ENCODE data around the gene NSD1. TPM values are rescaled to one million over a fixed set of nuclear protein-coding genes. Genes with fewer than 3 reads are reported as not detected.

Gene NSD1
- total and polyA plus RNA-seq, 2 of the 4 experiments (the other 2 are of a cell fraction), result 7.7 to 31.0 TPM

GRCh38 chr5:177232761-177233160 is 99.2 kb downstream of the NSD1 start:
- ChIA-PET POLR2A (ENCODE audit: unreplicated experiment) (no interaction called here), CTCF (no interaction called here)
- H2BK5ac ChIP-seq (ENCODE audit: low read depth, low read length, poor library complexity, severe bottlenecking), result peak overlapping the region; percentile 71
- peaks cover 17% of the 10 kb centered on the region; the same call in 1 of the 2 replicates for H4K20me1 ChIP-seq (ENCODE audit: insufficient read depth, low read length)
- peaks cover 16% of the 10 kb centered on the region for H3K9me1 ChIP-seq (ENCODE audit: insufficient read depth, low read length)
- peak overlapping the region; percentile 27; the same call in 1 of the 2 replicates for H3K4me2 ChIP-seq (ENCODE audit: low read depth, low read length)
- peak overlapping the region; percentile 55; the same call in 1 of the 2 replicates for H2AK5ac ChIP-seq (ENCODE audit: low read depth, low read length)
- H3K4me1 ChIP-seq (ENCODE audit: control insufficient read depth, insufficient read depth, low read length), result peaks cover 14% of the 10 kb centered on the region
- no peak overlapping the region for H2BK20ac ChIP-seq (ENCODE audit: low read depth, low read length)
- no peak overlapping the region for H3K56ac ChIP-seq (ENCODE audit: extremely low read depth, insufficient read depth, low read length)
- WGBS, 2 experiments (ENCODE audit: extremely low coverage in 2 of 2, insufficient read length in 1 of 2), result no CpG with 5 or more reads among the region's 1 CpG
- no peak overlapping the region; the same call in 1 of the 2 replicates for H3K9ac ChIP-seq (ENCODE audit: low read depth, low read length)
- no peak overlapping the region; the same call in 1 of the 2 replicates for H3K23ac ChIP-seq (ENCODE audit: low read depth, low read length)
- in situ Hi-C loops (cut with MboI; ENCODE audit: low sequenced_read_pairs), result no loop called here
- ATAC-seq (ENCODE audit: low read depth), result peak; percentile 94
- H3K18ac ChIP-seq (ENCODE audit: low read depth, low read length), result peak overlapping the region; percentile 24; the same call in 1 of the 2 replicates
- no peak overlapping the region for H3K4me3 ChIP-seq (ENCODE audit: insufficient read depth, low read depth, low read length)
- dilution Hi-C loops (cut with HindIII; ENCODE audit: low sequenced_read_pairs, unreplicated experiment), result no loop called here
- H4K5ac ChIP-seq (ENCODE audit: low read depth, low read length), result no peak overlapping the region
- BruUV-seq (replicated peaks), result no TSS peak
- H4K8ac ChIP-seq (ENCODE audit: low read depth in 2 of 2, low read length in 2 of 2), result no peak overlapping the region
- H4K91ac ChIP-seq (ENCODE audit: insufficient read depth, low read depth, low read length), result no peak overlapping the region
- peak overlapping the region; percentile 29; the same call in 1 of the 2 replicates for H3K4ac ChIP-seq (ENCODE audit: low read depth, low read length)
- intact Hi-C loops (cut with micrococcal nuclease), result loop anchor here (5.0 kb wide), 1 partner anchor 40 kb away; no protein-coding TSS in a partner anchor
- peaks cover 22 to 64% of the 10 kb centered on the region in 2 experiments for H3K79me1 ChIP-seq (ENCODE audit: low read depth in 1 of 2, low read length in 2 of 2)
- H3K27ac ChIP-seq (ENCODE audit: insufficient read depth, low read length), result peak overlapping the region; percentile 27; the same call in 1 of the 2 replicates
- no peak for TF ChIP-seq FOS (IDR thresholded peaks at IDR 0.05; ENCODE audit: low read depth, low read length)
- TF ChIP-seq, protein P1, sequence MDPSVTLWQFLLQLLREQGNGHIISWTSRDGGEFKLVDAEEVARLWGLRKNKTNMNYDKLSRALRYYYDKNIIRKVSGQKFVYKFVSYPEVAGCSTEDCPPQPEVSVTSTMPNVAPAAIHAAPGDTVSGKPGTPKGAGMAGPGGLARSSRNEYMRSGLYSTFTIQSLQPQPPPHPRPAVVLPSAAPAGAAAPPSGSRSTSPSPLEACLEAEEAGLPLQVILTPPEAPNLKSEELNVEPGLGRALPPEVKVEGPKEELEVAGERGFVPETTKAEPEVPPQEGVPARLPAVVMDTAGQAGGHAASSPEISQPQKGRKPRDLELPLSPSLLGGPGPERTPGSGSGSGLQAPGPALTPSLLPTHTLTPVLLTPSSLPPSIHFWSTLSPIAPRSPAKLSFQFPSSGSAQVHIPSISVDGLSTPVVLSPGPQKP (IDR thresholded peaks at IDR 0.05; ENCODE audit: borderline replicate concordance, low read depth, low read length), result no peak
- no peak for TF ChIP-seq MXI1 (IDR thresholded peaks at IDR 0.05; ENCODE audit: borderline replicate concordance, low read depth, low read length)
- peak; percentile 31; the same call in 1 of the 2 replicates for TF ChIP-seq MAFK (IDR thresholded peaks at IDR 0.05; ENCODE audit: low read depth, low read length)
- TF ChIP-seq NFE2L2 (IDR thresholded peaks at IDR 0.05; ENCODE audit: low read depth, low read length), result no peak
- TF ChIP-seq RAD21 (IDR thresholded peaks at IDR 0.05; ENCODE audit: low read length), result no peak
- no peak for TF ChIP-seq USF2 (IDR thresholded peaks at IDR 0.05; ENCODE audit: low read depth, low read length)
- no peak for TF ChIP-seq MAZ (IDR thresholded peaks at IDR 0.05; ENCODE audit: borderline replicate concordance, low read depth, low read length)
- TF ChIP-seq RFX5 (IDR thresholded peaks at IDR 0.05; ENCODE audit: low read depth, low read length), result no peak
- TF ChIP-seq, protein P2, sequence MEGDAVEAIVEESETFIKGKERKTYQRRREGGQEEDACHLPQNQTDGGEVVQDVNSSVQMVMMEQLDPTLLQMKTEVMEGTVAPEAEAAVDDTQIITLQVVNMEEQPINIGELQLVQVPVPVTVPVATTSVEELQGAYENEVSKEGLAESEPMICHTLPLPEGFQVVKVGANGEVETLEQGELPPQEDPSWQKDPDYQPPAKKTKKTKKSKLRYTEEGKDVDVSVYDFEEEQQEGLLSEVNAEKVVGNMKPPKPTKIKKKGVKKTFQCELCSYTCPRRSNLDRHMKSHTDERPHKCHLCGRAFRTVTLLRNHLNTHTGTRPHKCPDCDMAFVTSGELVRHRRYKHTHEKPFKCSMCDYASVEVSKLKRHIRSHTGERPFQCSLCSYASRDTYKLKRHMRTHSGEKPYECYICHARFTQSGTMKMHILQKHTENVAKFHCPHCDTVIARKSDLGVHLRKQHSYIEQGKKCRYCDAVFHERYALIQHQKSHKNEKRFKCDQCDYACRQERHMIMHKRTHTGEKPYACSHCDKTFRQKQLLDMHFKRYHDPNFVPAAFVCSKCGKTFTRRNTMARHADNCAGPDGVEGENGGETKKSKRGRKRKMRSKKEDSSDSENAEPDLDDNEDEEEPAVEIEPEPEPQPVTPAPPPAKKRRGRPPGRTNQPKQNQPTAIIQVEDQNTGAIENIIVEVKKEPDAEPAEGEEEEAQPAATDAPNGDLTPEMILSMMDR (conservative IDR thresholded peaks at IDR 0.05; ENCODE audit: low read depth, low read length), result no peak
- no peak for TF ChIP-seq SMC3 (IDR thresholded peaks at IDR 0.05; ENCODE audit: low read depth, low read length)
- TF ChIP-seq RCOR1 (IDR thresholded peaks at IDR 0.05; ENCODE audit: insufficient replicate concordance, low read length), result no peak
- TF ChIP-seq POLR2A (IDR thresholded peaks at IDR 0.05; ENCODE audit: low read depth, low read length), result no peak
- TF ChIP-seq CEBPB (IDR thresholded peaks at IDR 0.05; ENCODE audit: low read depth, low read length), result 0 out of 2 replicates have a peak, but pooled peaks have one; percentile 6
- no peaks in the 10 kb centered on the region for H3K27me3 ChIP-seq (ENCODE audit: control insufficient read depth, insufficient read depth, low read length)
- peak; percentile 72 for DNase-seq
- H2BK120ac ChIP-seq (ENCODE audit: low read depth, low read length), result no peak overlapping the region
- no peak overlapping the region for H2AFZ ChIP-seq (replicated peaks; ENCODE audit: low read length, poor library complexity)
- H3K36me3 ChIP-seq (ENCODE audit: control insufficient read depth, insufficient read depth, low read length), result peaks cover 8% of the 10 kb centered on the region
- H3K9me3 ChIP-seq (ENCODE audit: control insufficient read depth, insufficient read depth, low read length), result no peaks in the 10 kb centered on the region
- H2AK9ac ChIP-seq (replicated peaks; ENCODE audit: low read depth, low read length, poor library complexity), result no peak overlapping the region
- no peak overlapping the region for H2BK15ac ChIP-seq (ENCODE audit: low read depth, low read length)
- H3K14ac ChIP-seq (replicated peaks; ENCODE audit: low read depth, low read length), result no peak overlapping the region

Data from IMR-90 (cell line).